IgD-negative memory B cell (primary cell): ENCODE data around the gene CCDC92. TPM values are rescaled to one million over a fixed set of nuclear protein-coding genes. Genes with fewer than 3 reads are reported as not detected.
A peak's percentile ranks its signal among the peaks of the same experiment; 100 is the strongest.

ENCODE experiments used
- H3K27ac Mint-ChIP-seq, 3 donors: one replicate each; pipeline ENCODE4 v1.8.0; 2020 to 2022; ENCODE audit warnings: mild to moderate bottlenecking in 3 of 3, mixed read lengths in 3 of 3, moderate library complexity in 1 of 3
- H3K27me3 Mint-ChIP-seq: one replicate; pipeline ENCODE4 v1.8.0; 2021; ENCODE audit warnings: mixed read lengths
- H3K36me3 Mint-ChIP-seq: one replicate; pipeline ENCODE4 v1.8.0; 2020; ENCODE audit warnings: mild to moderate bottlenecking, mixed read lengths
- H3K4me1 Mint-ChIP-seq, 3 donors: one replicate each; pipeline ENCODE4 v1.8.0; 2020 to 2022; ENCODE audit warnings: mixed read lengths in 3 of 3, mild to moderate bottlenecking in 1 of 3
- H3K4me3 Mint-ChIP-seq, 4 donors: one replicate each; pipeline ENCODE4 v1.8.0; 2020 to 2022; ENCODE audit warnings: mild to moderate bottlenecking in 4 of 4, mixed read lengths in 4 of 4, moderate library complexity in 3 of 4
- H3K9me3 Mint-ChIP-seq, 3 donors: one replicate each; pipeline ENCODE4 v1.8.0; 2020 to 2021; ENCODE audit warnings: mixed read lengths in 3 of 3, mild to moderate bottlenecking in 1 of 3
- polyA plus RNA-seq: library from polyadenylated mRNA; unstranded; fragments of 300-500 nt; fragmentation: Illumina TruSeq; gene quantifications from one replicate; pipeline ENCODE4 v1.2.3, GENCODE V29; 2021

The CCDC92 gene
- polyA plus RNA-seq, 1 donor from 2014 or later, result 27.8 TPM

- peaks cover 2% of the 10 kb centered on the region for H3K36me3 Mint-ChIP-seq
- H3K4me3 Mint-ChIP-seq, result no peak overlapping the region
- no peak overlapping the region for H3K27ac Mint-ChIP-seq
- H3K4me1 Mint-ChIP-seq, result peaks cover 4 to 13% (median 7%) of the 10 kb centered on the region in 3 donors
- H3K9me3 Mint-ChIP-seq, result no peaks in the 10 kb centered on the region
- no peaks in the 10 kb centered on the region for H3K27me3 Mint-ChIP-seq
Observed at GRCh38 chr12:123934016-123934620, 38.5 kb downstream of the CCDC92 start.

GRCh38 chr12:123933214-123933613 is 39.4 kb downstream of the CCDC92 start:
- Mint-ChIP-seq H3K36me3 (peaks cover 2% of the 10 kb centered on the region), H3K4me1 (peaks cover 4 to 8% (median 8%) of the 10 kb centered on the region in 3 donors), H3K4me3 (no peak overlapping the region), H3K9me3 (no peaks in the 10 kb centered on the region), H3K27me3 (peaks cover under 1% of the 10 kb centered on the region), H3K27ac (no peak overlapping the region)

GRCh38 chr12:123931686-123932321 is 40.8 kb downstream of the CCDC92 start:
- Mint-ChIP-seq H3K4me1 (peaks cover 2 to 4% (median 3%) of the 10 kb centered on the region in 3 donors), H3K36me3 (peaks cover 2% of the 10 kb centered on the region), H3K9me3 (no peaks in the 10 kb centered on the region), H3K4me3 (no peak overlapping the region), H3K27ac (no peak overlapping the region), H3K27me3 (peaks cover 6% of the 10 kb centered on the region)

- no peak overlapping the region for H3K27ac Mint-ChIP-seq
- no peak overlapping the region for H3K4me3 Mint-ChIP-seq
- H3K4me1 Mint-ChIP-seq, result peaks cover 2 to 4% (median 3%) of the 10 kb centered on the region in 3 donors
- peaks cover 11% of the 10 kb centered on the region for H3K27me3 Mint-ChIP-seq
- H3K9me3 Mint-ChIP-seq, result no peaks in the 10 kb centered on the region
- H3K36me3 Mint-ChIP-seq, result peaks cover 2% of the 10 kb centered on the region
Observed at GRCh38 chr12:123929946-123930583, 42.6 kb downstream of the CCDC92 start.

- no peak overlapping the region for H3K27ac Mint-ChIP-seq
- H3K4me1 Mint-ChIP-seq, result peaks cover 2 to 4% (median 3%) of the 10 kb centered on the region in 3 donors
- H3K27me3 Mint-ChIP-seq, result peaks cover 14% of the 10 kb centered on the region
Observed at GRCh38 chr12:123928897-123929296, 43.7 kb downstream of the CCDC92 start.

GRCh38 chr12:123928274-123928865 is 44.3 kb downstream of the CCDC92 start:
- no peaks in the 10 kb centered on the region for H3K9me3 Mint-ChIP-seq
- H3K4me3 Mint-ChIP-seq, result peak overlapping the region in 1 of 4 donors; percentile 5
- peaks cover under 1 to 4% (median 2%) of the 10 kb centered on the region in 3 donors for H3K4me1 Mint-ChIP-seq
- H3K27me3 Mint-ChIP-seq, result peaks cover 14% of the 10 kb centered on the region
- no peak overlapping the region for H3K27ac Mint-ChIP-seq
- H3K36me3 Mint-ChIP-seq, result peaks cover 2% of the 10 kb centered on the region

More at GRCh38 chr12:123928897-123929296, 43.7 kb downstream of the CCDC92 start:
- Mint-ChIP-seq H3K9me3 (no peaks in the 10 kb centered on the region), H3K36me3 (peaks cover 2% of the 10 kb centered on the region), H3K4me3 (no peak overlapping the region)

- no peaks in the 10 kb centered on the region for H3K36me3 Mint-ChIP-seq
- H3K4me3 Mint-ChIP-seq, result no peak overlapping the region
- no peaks in the 10 kb centered on the region for H3K9me3 Mint-ChIP-seq
- no peak overlapping the region for H3K27ac Mint-ChIP-seq
- H3K27me3 Mint-ChIP-seq, result peaks cover 16% of the 10 kb centered on the region
- H3K4me1 Mint-ChIP-seq, result peaks cover 0 to 4% (median 2%) of the 10 kb centered on the region in 3 donors
Observed at GRCh38 chr12:123924539-123924938, 48.1 kb downstream of the CCDC92 start.

- H3K27me3 Mint-ChIP-seq, result peaks cover 16% of the 10 kb centered on the region
- H3K36me3 Mint-ChIP-seq, result no peaks in the 10 kb centered on the region
- H3K9me3 Mint-ChIP-seq, result no peaks in the 10 kb centered on the region
- peaks cover 0 to 4% (median 2%) of the 10 kb centered on the region in 3 donors for H3K4me1 Mint-ChIP-seq
- H3K27ac Mint-ChIP-seq, result no peak overlapping the region
- H3K4me3 Mint-ChIP-seq, result peak overlapping the region in 1 of 4 donors; percentile 33
Observed at GRCh38 chr12:123923927-123924326, 48.7 kb downstream of the CCDC92 start.

GRCh38 chr12:123923038-123923437 is 49.6 kb downstream of the CCDC92 start:
- Mint-ChIP-seq H3K27ac (no peak overlapping the region), H3K9me3 (no peaks in the 10 kb centered on the region), H3K27me3 (peaks cover 14% of the 10 kb centered on the region), H3K4me3 (no peak overlapping the region), H3K4me1 (no peaks in the 10 kb centered on the region), H3K36me3 (no peaks in the 10 kb centered on the region)

- Mint-ChIP-seq H3K27ac (no peak overlapping the region), H3K27me3 (peaks cover 5% of the 10 kb centered on the region), H3K4me3 (no peak overlapping the region), H3K9me3 (no peaks in the 10 kb centered on the region), H3K36me3 (peaks cover 1% of the 10 kb centered on the region), H3K4me1 (no peaks in the 10 kb centered on the region)
Observed at GRCh38 chr12:123919980-123920360, 52.7 kb downstream of the CCDC92 start.

GRCh38 chr12:123917337-123917850 is 55.2 kb downstream of the CCDC92 start:
- H3K4me3 Mint-ChIP-seq, result no peak overlapping the region
- peaks cover 1% of the 10 kb centered on the region for H3K36me3 Mint-ChIP-seq
- peaks cover 0 to 1% (median 0%) of the 10 kb centered on the region in 3 donors for H3K4me1 Mint-ChIP-seq
- peak overlapping the region in 1 of 3 donors; percentile 57 for H3K27ac Mint-ChIP-seq
- peaks cover 4% of the 10 kb centered on the region for H3K27me3 Mint-ChIP-seq
- no peaks in the 10 kb centered on the region for H3K9me3 Mint-ChIP-seq

- H3K9me3 Mint-ChIP-seq, result no peaks in the 10 kb centered on the region
- H3K27me3 Mint-ChIP-seq, result peaks cover 1% of the 10 kb centered on the region
- H3K27ac Mint-ChIP-seq, result no peak overlapping the region
- H3K4me3 Mint-ChIP-seq, result no peak overlapping the region
- peaks cover 0 to 1% (median 0%) of the 10 kb centered on the region in 3 donors for H3K4me1 Mint-ChIP-seq
- peaks cover 1% of the 10 kb centered on the region for H3K36me3 Mint-ChIP-seq
Observed at GRCh38 chr12:123916729-123917128, 55.9 kb downstream of the CCDC92 start.

GRCh38 chr12:123914726-123915333 is 57.8 kb downstream of the CCDC92 start:
- Mint-ChIP-seq H3K36me3 (peaks cover 1% of the 10 kb centered on the region), H3K27me3 (peaks cover 1% of the 10 kb centered on the region), H3K9me3 (no peaks in the 10 kb centered on the region), H3K27ac (no peak overlapping the region), H3K4me3 (no peak overlapping the region), H3K4me1 (peaks cover 0 to 5% (median 5%) of the 10 kb centered on the region in 3 donors)

GRCh38 chr12:123912415-123913380 is 59.9 kb downstream of the CCDC92 start:
- peaks cover 0 to 5% (median 5%) of the 10 kb centered on the region in 3 donors for H3K4me1 Mint-ChIP-seq
- no peaks in the 10 kb centered on the region for H3K9me3 Mint-ChIP-seq
- H3K27me3 Mint-ChIP-seq, result peaks cover 1% of the 10 kb centered on the region
- H3K36me3 Mint-ChIP-seq, result peaks cover 1% of the 10 kb centered on the region
- H3K4me3 Mint-ChIP-seq, result peak overlapping the region in 1 of 4 donors; percentile 8
- no peak overlapping the region for H3K27ac Mint-ChIP-seq
